Gastroesophageal sphincter (tissue), 4 donors: ENCODE measurements around the gene F5. TPM values are rescaled to one million over a fixed set of nuclear protein-coding genes. Genes with fewer than 3 reads are reported as not detected.

Experiments used
- ATAC-seq: fragments of 150-250 bp; one replicate; pipeline ENCODE4 v1.9.1; 2016; ENCODE audit warnings: mild to moderate bottlenecking, moderate library complexity
- H3K27ac ChIP-seq, 4 donors: fragments of 200-600 bp; sonication (generic) in 3 of 4; 1 replicate in 3 of 4; 2 replicates in 1 of 4; pipeline ENCODE4 v1.5.1; 2016 to 2019
- H3K27me3 ChIP-seq: fragments of 200-600 bp; sonication (generic); one replicate; pipeline ENCODE4 v1.5.1; 2019
- H3K36me3 ChIP-seq, 2 donors: fragments of 200-600 bp; sonication (generic); one replicate each; pipeline ENCODE4 v1.5.1; 2019; ENCODE audit warnings: control low read depth in 1 of 2
- H3K4me1 ChIP-seq, 3 donors: fragments of 200-600 bp; sonication (generic); 1 replicate in 2 of 3; 2 replicates in 1 of 3; pipeline ENCODE4 v1.5.1; 2016 to 2019; ENCODE audit warnings: control low read depth in 2 of 3
- H3K4me3 ChIP-seq, 2 donors: fragments of 200-600 bp; sonication (generic); one replicate each; pipeline ENCODE4 v1.5.1; 2019; ENCODE audit warnings: mild to moderate bottlenecking in 1 of 2, moderate library complexity in 1 of 2
- H3K9me3 ChIP-seq, 3 donors: fragments of 200-600 bp; sonication (generic); one replicate each; pipeline ENCODE4 v1.5.1; 2017 to 2019; ENCODE audit warnings: control low read depth in 2 of 3
- EP300 ChIP-seq: sonication (generic); formaldehyde crosslinking; IDR thresholded peaks from one replicate; pipeline ENCODE4 v1.6.1; 2017; ENCODE audit warnings: antibody characterized with exemption, mild to moderate bottlenecking
- POLR2A ChIP-seq, 2 donors: fragments of 450-650 bp; IDR thresholded peaks; one replicate each; pipeline ENCODE4 v1.6.1; 2017; ENCODE audit warnings: antibody characterized with exemption in 2 of 2, mild to moderate bottlenecking in 2 of 2, moderate library complexity in 1 of 2
- POLR2AphosphoS5 ChIP-seq: sonication (generic); formaldehyde crosslinking; IDR thresholded peaks from one replicate; pipeline ENCODE4 v1.6.1; 2017; ENCODE audit warnings: antibody characterized with exemption
- WGBS, 2 donors: methylation state at CpG; one replicate each; pipeline ENCODE4 v1.1.5; 2018; ENCODE audit warnings: low coverage in 1 of 2; 5-methylcytosine and 5-hydroxymethylcytosine counted together
- total RNA-seq, 4 donors: library from RNA; depleted of rRNA; stranded (reverse); fragments of >200 nt; gene quantifications; one replicate each; pipeline ENCODE4 v1.1.0, GENCODE V29; 2016
- TF ChIP-seq, protein P1 (sequence below), 4 experiments: fragments of 200-600 bp in 2 of 4; fragments of 450-650 bp in 2 of 4; sonication (generic) in 1 of 4; IDR thresholded peaks; one replicate each; pipeline ENCODE4 v1.5.1; 2017 to 2019; ENCODE audit warnings: antibody characterized with exemption in 4 of 4, mild to moderate bottlenecking in 2 of 4, moderate library complexity in 2 of 4

The F5 gene
- total RNA-seq, 4 donors from 2014 or later, result 0.12 to 3.5 (median 0.42) TPM; not detected in 1

DNA sequence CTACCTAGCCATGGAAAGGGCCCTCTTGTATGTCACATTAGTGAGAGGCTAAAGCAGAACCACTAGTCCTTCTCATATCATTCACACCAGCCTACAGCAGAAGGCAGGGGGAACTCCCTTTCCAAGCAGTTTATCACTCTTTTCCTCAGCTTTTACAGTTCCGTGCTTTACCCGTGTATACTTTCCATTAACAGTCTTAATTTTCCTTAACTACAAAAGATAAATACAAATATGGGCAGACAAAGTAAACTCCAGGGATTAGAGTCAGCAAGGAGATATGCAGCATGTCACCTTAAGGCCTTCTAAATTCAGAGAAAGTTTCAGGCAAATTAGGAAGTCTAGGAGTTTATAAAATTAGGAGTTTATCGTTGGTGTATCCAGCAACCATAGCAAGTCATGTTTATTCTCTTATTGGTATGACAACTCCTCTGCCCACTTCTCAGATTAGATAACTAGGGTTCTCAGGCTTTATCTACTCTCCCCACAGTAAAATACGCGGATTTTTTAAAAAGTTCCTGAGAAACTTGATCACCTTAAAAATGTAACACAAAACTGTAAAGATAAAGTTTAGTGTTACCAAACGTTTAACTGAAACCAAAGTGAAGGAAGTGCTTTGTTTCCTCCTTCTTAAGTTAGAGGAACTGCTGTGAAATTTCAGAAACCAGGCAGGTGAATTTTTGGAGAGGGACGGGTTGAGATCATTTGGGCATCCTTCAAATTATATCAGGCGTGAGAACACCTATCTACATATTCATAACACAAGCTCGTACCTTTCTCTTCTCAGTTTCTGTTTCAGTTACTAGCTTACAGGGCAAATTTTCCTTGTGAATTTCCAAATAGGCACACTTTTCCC lies 57.8 kb downstream of the F5 start:
- no peak overlapping the region for H3K27ac ChIP-seq
- no peaks in the 10 kb centered on the region for H3K36me3 ChIP-seq
- no peaks in the 10 kb centered on the region for H3K9me3 ChIP-seq
- H3K27me3 ChIP-seq, result no peaks in the 10 kb centered on the region
- no peaks in the 10 kb centered on the region for H3K4me1 ChIP-seq
- WGBS, 2 donors, result 44 to 67% methylated on average over 8 to 9 of the region's 9 CpGs
- H3K4me3 ChIP-seq, result no peak overlapping the region
- ATAC-seq, result no peak
- TF ChIP-seq EP300, result no peak
- no peak for TF ChIP-seq POLR2A (IDR thresholded peaks at IDR 0.05)
- no peak for TF ChIP-seq POLR2AphosphoS5
- TF ChIP-seq, protein P1, sequence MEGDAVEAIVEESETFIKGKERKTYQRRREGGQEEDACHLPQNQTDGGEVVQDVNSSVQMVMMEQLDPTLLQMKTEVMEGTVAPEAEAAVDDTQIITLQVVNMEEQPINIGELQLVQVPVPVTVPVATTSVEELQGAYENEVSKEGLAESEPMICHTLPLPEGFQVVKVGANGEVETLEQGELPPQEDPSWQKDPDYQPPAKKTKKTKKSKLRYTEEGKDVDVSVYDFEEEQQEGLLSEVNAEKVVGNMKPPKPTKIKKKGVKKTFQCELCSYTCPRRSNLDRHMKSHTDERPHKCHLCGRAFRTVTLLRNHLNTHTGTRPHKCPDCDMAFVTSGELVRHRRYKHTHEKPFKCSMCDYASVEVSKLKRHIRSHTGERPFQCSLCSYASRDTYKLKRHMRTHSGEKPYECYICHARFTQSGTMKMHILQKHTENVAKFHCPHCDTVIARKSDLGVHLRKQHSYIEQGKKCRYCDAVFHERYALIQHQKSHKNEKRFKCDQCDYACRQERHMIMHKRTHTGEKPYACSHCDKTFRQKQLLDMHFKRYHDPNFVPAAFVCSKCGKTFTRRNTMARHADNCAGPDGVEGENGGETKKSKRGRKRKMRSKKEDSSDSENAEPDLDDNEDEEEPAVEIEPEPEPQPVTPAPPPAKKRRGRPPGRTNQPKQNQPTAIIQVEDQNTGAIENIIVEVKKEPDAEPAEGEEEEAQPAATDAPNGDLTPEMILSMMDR (IDR thresholded peaks at IDR 0.05), result no peak

- no peak overlapping the region for H3K27ac ChIP-seq
- H3K4me1 ChIP-seq, result no peaks in the 10 kb centered on the region
- H3K4me3 ChIP-seq, result no peak overlapping the region
- TF ChIP-seq EP300, result no peak
- TF ChIP-seq, protein P1 (IDR thresholded peaks at IDR 0.05), result no peak
- no peak for TF ChIP-seq POLR2A (IDR thresholded peaks at IDR 0.05)
- no peak for TF ChIP-seq POLR2AphosphoS5
- H3K9me3 ChIP-seq, result no peaks in the 10 kb centered on the region
- WGBS, 2 donors, result 92 to 94% methylated on average over 5 of the region's 5 CpGs
- H3K27me3 ChIP-seq, result no peaks in the 10 kb centered on the region
- ATAC-seq, result peak; percentile 85
- no peaks in the 10 kb centered on the region for H3K36me3 ChIP-seq
Observed at GRCh38 chr1:169527451-169528214, 58.6 kb downstream of the F5 start.

GRCh38 chr1:169527001-169527400 lies 59.3 kb downstream of the F5 start:
- Histone ChIP-seq H3K9me3 (no peaks in the 10 kb centered on the region), H3K4me1 (no peaks in the 10 kb centered on the region), H3K4me3 (no peak overlapping the region), H3K27me3 (no peaks in the 10 kb centered on the region), H3K36me3 (no peaks in the 10 kb centered on the region), H3K27ac (no peak overlapping the region)
- TF ChIP-seq, protein P1 (IDR thresholded peaks at IDR 0.05), result no peak
- TF ChIP-seq POLR2AphosphoS5, result no peak
- TF ChIP-seq POLR2A (IDR thresholded peaks at IDR 0.05), result no peak
- TF ChIP-seq EP300, result no peak
- 68 to 81% methylated on average over 3 of the region's 3 CpGs for WGBS, 2 donors
- ATAC-seq, result no peak

- H3K4me3 ChIP-seq, result no peak overlapping the region
- no peak for TF ChIP-seq EP300
- TF ChIP-seq, protein P1 (IDR thresholded peaks at IDR 0.05), result no peak
- no peak for TF ChIP-seq POLR2A (IDR thresholded peaks at IDR 0.05)
- no peak for TF ChIP-seq POLR2AphosphoS5
- H3K27me3 ChIP-seq, result no peaks in the 10 kb centered on the region
- ATAC-seq, result no peak
- H3K36me3 ChIP-seq, result no peaks in the 10 kb centered on the region
- no peak overlapping the region for H3K27ac ChIP-seq
- 88% methylated on average over 1 of the region's 1 CpG for WGBS, 2 donors
- no peaks in the 10 kb centered on the region for H3K4me1 ChIP-seq
- no peaks in the 10 kb centered on the region for H3K9me3 ChIP-seq
Observed at GRCh38 chr1:169526120-169526832, 60.0 kb downstream of the F5 start.
